Subcutaneous adipose tissue (tissue), 4 donors: ENCODE data around the gene SIPA1L3. TPM values are rescaled to one million over a fixed set of nuclear protein-coding genes. Genes with fewer than 3 reads are reported as not detected.

Experiments used
- CTCF ChIP-seq: fragments of 450-650 bp; IDR thresholded peaks from one replicate; pipeline ENCODE4 v1.5.1; 2016; ENCODE audit warnings: low read depth, mild to moderate bottlenecking, control low read depth, antibody characterized with exemption, moderate library complexity
- total RNA-seq, 4 donors: library from RNA; depleted of rRNA; stranded (reverse); fragments of >200 nt; gene quantifications; one replicate each; pipeline ENCODE4 v1.1.0, GENCODE V29; 2016

The SIPA1L3 gene
- total RNA-seq, 4 donors from 2014 or later: 8.2 to 15.3 (median 11.6) TPM

GRCh38 chr19:38019396-38019724, 112.4 kb downstream of the SIPA1L3 start:
- no peak for TF ChIP-seq CTCF

GRCh38 chr19:38020311-38020710, 113.3 kb downstream of the SIPA1L3 start:
- TF ChIP-seq CTCF: no peak

- TF ChIP-seq CTCF: no peak
These were observed 114.3 kb downstream of the SIPA1L3 start for GRCh38 chr19:38021352-38021751.

GRCh38 chr19:38022791-38023670, 116.0 kb downstream of the SIPA1L3 start:
- no peak for TF ChIP-seq CTCF

- TF ChIP-seq CTCF: no peak
These were observed 116.9 kb downstream of the SIPA1L3 start for GRCh38 chr19:38023671-38024541.

GRCh38 chr19:38024992-38025908, 118.2 kb downstream of the SIPA1L3 start:
- TF ChIP-seq CTCF: no peak
